Loucy (cell line): ENCODE measurements around the gene IRAG1.
A peak's percentile ranks its signal among the peaks of the same experiment; 100 is the strongest.

Source experiments
- H2AFZ ChIP-seq: fragments of 200-600 bp; sonication (generic); 2 replicates; pipeline ENCODE4 v1.6.0; 2016; ENCODE audit warnings: antibody characterized with exemption, mild to moderate bottlenecking, low read length, moderate library complexity
- H3F3A ChIP-seq: fragments of 200-600 bp; 2 replicates; pipeline ENCODE4 v1.6.0; 2016; ENCODE audit warnings: antibody characterized with exemption, low read depth, mild to moderate bottlenecking
- H3K27me3 ChIP-seq: fragments of 200-600 bp; sonication (generic); 2 replicates; pipeline ENCODE4 v1.6.1; 2014; ENCODE audit warnings: low read length, mild to moderate bottlenecking; ENCODE audit not compliant: insufficient read depth, poor library complexity, severe bottlenecking
- H3K36me3 ChIP-seq: fragments of 200-600 bp; sonication (generic); 2 replicates; pipeline ENCODE4 v1.6.1; 2016; ENCODE audit warnings: low read length; ENCODE audit not compliant: insufficient read depth
- H3K4me1 ChIP-seq: fragments of 200-600 bp; sonication (generic); 2 replicates; pipeline ENCODE4 v1.5.1; 2014; ENCODE audit warnings: low read length, mild to moderate bottlenecking; ENCODE audit not compliant: insufficient read depth, poor library complexity, severe bottlenecking
- H3K4me2 ChIP-seq: fragments of 200-600 bp; sonication (generic); 2 replicates; pipeline ENCODE4 v1.6.0; 2014; ENCODE audit warnings: antibody characterized with exemption, low read length, low read depth, mild to moderate bottlenecking; ENCODE audit not compliant: poor library complexity, severe bottlenecking
- H3K4me3 ChIP-seq: fragments of 200-600 bp; sonication (generic); 2 replicates; pipeline ENCODE4 v1.5.1; 2014; ENCODE audit warnings: low read length, mild to moderate bottlenecking, mixed read lengths; ENCODE audit not compliant: poor library complexity, severe bottlenecking
- H3K79me2 ChIP-seq: fragments of 200-600 bp; sonication (generic); 2 replicates; pipeline ENCODE4 v1.6.1; 2014; ENCODE audit warnings: low read length; ENCODE audit not compliant: insufficient read depth
- H3K9ac ChIP-seq: fragments of 200-600 bp; sonication (generic); 2 replicates; pipeline ENCODE4 v1.6.0; 2014; ENCODE audit warnings: mild to moderate bottlenecking, low read depth, low read length, moderate library complexity; ENCODE audit not compliant: poor library complexity, severe bottlenecking
- H3K9me2 ChIP-seq: fragments of 200-600 bp; sonication (generic); replicated peaks from 2 replicates; pipeline ENCODE4 v1.6.1; 2016; ENCODE audit warnings: low read depth, low read length, mixed read lengths
- H3K9me3 ChIP-seq: fragments of 200-600 bp; sonication (generic); 2 replicates; pipeline ENCODE4 v1.6.1; 2014; ENCODE audit warnings: mild to moderate bottlenecking, antibody characterized with exemption, low read length, low read depth; ENCODE audit not compliant: insufficient read depth
- H4K20me1 ChIP-seq: fragments of 200-600 bp; sonication (generic); 2 replicates; pipeline ENCODE4 v1.6.0; 2014; ENCODE audit warnings: antibody characterized with exemption, low read length, mild to moderate bottlenecking; ENCODE audit not compliant: insufficient read depth, poor library complexity, severe bottlenecking
- CTCF ChIP-seq: fragments of 200-600 bp; sonication (generic); conservative IDR thresholded peaks from 2 replicates; pipeline ENCODE4 v1.5.1; 2014; ENCODE audit warnings: mild to moderate bottlenecking, antibody characterized with exemption, low read length
- EZH2phosphoT487 ChIP-seq: fragments of 200-600 bp; IDR thresholded peaks from 2 replicates; pipeline ENCODE4 v1.6.1; 2018; ENCODE audit warnings: antibody characterized with exemption, mild to moderate bottlenecking, moderate library complexity, borderline replicate concordance

The IRAG1 gene

GRCh38 chr11:10735481-10736475, 42.2 kb upstream of the IRAG1 start:
- no peaks in the 10 kb centered on the region for H4K20me1 ChIP-seq
- peak overlapping the region; percentile 2 for H3K4me3 ChIP-seq
- H3K4me2 ChIP-seq = peak overlapping the region; percentile 28
- H3K4me1 ChIP-seq = peaks cover 39% of the 10 kb centered on the region
- no peaks in the 10 kb centered on the region for H3K36me3 ChIP-seq
- H3K9me3 ChIP-seq = 0 out of 2 replicates have a peak, but pooled peaks cover 2% of the 10 kb centered on the region
- peak overlapping the region; percentile 25 for H3K9ac ChIP-seq
- no peaks in the 10 kb centered on the region for H3K79me2 ChIP-seq
- H3K9me2 ChIP-seq = no peaks in the 10 kb centered on the region
- peak overlapping the region; percentile 68 for H2AFZ ChIP-seq
- no peaks in the 10 kb centered on the region for H3F3A ChIP-seq
- TF ChIP-seq EZH2phosphoT487 (no peak), CTCF (peak; percentile 98)
- H3K27me3 ChIP-seq = no peaks in the 10 kb centered on the region

DNA sequence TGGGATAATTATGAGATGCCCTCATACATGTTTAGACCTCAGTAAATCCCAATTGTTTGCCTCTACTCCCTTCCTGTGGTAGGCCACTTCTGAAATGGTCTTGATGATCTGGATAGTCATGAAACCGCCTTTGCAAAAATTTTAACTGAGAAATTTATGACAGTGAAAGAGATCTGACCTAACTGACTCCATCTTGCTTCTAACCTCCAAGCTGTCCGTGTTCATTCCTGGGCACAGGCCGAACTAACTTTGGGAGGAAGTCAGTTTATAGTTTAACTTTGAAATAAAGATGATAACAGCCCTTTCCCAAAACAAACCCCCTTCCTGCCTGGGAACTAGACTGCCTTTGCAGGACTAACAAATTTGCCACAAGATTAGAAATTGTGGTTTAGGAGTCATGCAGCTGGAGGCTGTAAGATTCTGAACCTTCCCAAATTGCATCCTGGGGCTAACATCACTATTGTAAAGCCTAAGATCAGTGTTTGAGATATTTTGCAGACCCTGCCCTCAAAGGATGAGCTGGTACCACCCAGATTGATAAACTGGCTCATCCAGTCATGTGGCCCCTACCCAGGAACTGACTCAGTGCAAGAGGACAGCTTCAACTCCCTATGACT, 37.6 kb upstream of the IRAG1 start:
- Histone ChIP-seq H3K9ac (no peak overlapping the region), H3K9me3 (0 out of 2 replicates have a peak, but pooled peaks cover 2% of the 10 kb centered on the region), H3K4me1 (peaks cover 51% of the 10 kb centered on the region), H4K20me1 (no peaks in the 10 kb centered on the region), H3F3A (no peaks in the 10 kb centered on the region), H3K4me2 (no peak overlapping the region), H3K27me3 (no peaks in the 10 kb centered on the region), H3K9me2 (no peaks in the 10 kb centered on the region), H3K79me2 (no peaks in the 10 kb centered on the region), H3K36me3 (no peaks in the 10 kb centered on the region), H2AFZ (no peak overlapping the region), H3K4me3 (no peak overlapping the region)
- TF ChIP-seq CTCF (no peak), EZH2phosphoT487 (no peak)

DNA sequence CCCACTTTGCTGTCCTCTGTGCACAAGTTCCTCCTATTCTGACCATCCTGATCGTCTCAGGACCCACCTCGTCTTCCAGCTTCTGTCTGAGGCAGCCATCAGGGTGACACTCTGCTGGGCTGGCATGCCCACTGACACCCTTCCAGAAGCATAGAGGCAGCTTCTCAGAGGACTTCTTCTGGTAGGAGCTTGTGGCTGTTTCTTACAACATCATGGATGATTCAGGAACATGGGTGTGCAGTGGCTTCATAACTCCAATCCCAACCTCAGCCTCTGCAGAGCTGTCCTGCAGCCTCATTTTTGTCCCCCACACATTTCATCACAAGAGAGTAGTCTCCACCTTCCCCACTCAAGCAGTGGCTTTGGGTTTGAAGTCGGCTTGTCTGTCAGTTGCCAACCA, 36.6 kb upstream of the IRAG1 start:
- no peaks in the 10 kb centered on the region for H3F3A ChIP-seq
- H3K4me1 ChIP-seq = peaks cover 54% of the 10 kb centered on the region
- H3K4me3 ChIP-seq = no peak overlapping the region
- H4K20me1 ChIP-seq = no peaks in the 10 kb centered on the region
- no peak overlapping the region for H3K4me2 ChIP-seq
- no peak overlapping the region for H3K9ac ChIP-seq
- H3K9me2 ChIP-seq = no peaks in the 10 kb centered on the region
- TF ChIP-seq EZH2phosphoT487 (no peak), CTCF (no peak)
- H2AFZ ChIP-seq = no peak overlapping the region
- no peaks in the 10 kb centered on the region for H3K27me3 ChIP-seq
- 0 out of 2 replicates have a peak, but pooled peaks cover 2% of the 10 kb centered on the region for H3K9me3 ChIP-seq
- H3K79me2 ChIP-seq = no peaks in the 10 kb centered on the region
- H3K36me3 ChIP-seq = no peaks in the 10 kb centered on the region
